ENCODE measurements around the gene TSPOAP1. TPM values are rescaled to one million over a fixed set of nuclear protein-coding genes. Genes with fewer than 3 reads are reported as not detected.

TSPOAP1 gene
- total RNA-seq, 2 experiments from 2014 or later, result 21.1 to 24.1 TPM

DNA sequence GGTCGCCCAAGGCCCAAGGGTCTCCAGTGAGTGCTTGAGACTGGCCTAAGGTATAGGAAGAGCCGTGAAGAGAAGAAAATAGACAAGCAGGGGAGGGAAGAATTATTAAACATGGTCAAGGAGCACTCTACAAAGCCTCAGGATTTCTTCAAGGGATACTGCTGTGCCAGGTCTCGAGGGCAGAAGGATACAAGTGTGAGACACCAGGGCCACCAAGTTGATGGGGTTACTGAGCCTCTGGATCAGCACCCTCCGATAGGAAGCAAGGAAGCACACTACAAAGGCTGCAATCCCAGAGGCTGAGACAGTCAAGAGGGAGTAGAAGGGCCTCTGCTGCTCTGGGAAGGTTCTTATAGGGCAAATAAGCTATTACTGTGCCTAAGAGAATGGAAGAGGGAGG lies 16.9 kb upstream of the TSPOAP1 start:
- Mint-ChIP-seq H3K27me3 (no peaks in the 10 kb centered on the region), H3K4me3 (peak overlapping the region; percentile 81), H3K9me3 (no peaks in the 10 kb centered on the region), H3K4me1 (ENCODE audit: low read depth) (peaks cover 60% of the 10 kb centered on the region), H3K36me3 (ENCODE audit: low read depth) (peaks cover 91% of the 10 kb centered on the region), H3K27ac (peak overlapping the region; percentile 96)
- ATAC-seq, result no peak
- TF ChIP-seq, protein P1, sequence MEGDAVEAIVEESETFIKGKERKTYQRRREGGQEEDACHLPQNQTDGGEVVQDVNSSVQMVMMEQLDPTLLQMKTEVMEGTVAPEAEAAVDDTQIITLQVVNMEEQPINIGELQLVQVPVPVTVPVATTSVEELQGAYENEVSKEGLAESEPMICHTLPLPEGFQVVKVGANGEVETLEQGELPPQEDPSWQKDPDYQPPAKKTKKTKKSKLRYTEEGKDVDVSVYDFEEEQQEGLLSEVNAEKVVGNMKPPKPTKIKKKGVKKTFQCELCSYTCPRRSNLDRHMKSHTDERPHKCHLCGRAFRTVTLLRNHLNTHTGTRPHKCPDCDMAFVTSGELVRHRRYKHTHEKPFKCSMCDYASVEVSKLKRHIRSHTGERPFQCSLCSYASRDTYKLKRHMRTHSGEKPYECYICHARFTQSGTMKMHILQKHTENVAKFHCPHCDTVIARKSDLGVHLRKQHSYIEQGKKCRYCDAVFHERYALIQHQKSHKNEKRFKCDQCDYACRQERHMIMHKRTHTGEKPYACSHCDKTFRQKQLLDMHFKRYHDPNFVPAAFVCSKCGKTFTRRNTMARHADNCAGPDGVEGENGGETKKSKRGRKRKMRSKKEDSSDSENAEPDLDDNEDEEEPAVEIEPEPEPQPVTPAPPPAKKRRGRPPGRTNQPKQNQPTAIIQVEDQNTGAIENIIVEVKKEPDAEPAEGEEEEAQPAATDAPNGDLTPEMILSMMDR (IDR thresholded peaks at IDR 0.05), result no peak
- ChIA-PET CTCF (interaction anchor here (0.7 to 7.9 kb wide), 16 partner anchors 9 to 141 kb away, joined by 3 to 161 read pairs (median 6); partner anchors contain the start of genes RNF43 and TSPOAP1), POLR2A (interaction anchor here (0.9 to 18.6 kb wide), 7 partner anchors 10 to 142 kb away, joined by 3 to 1558 read pairs (median 6); partner anchors contain the start of genes HSF5, SUPT4H1 and TSPOAP1)
- intact Hi-C loops (cut with micrococcal nuclease), result loop anchor here (2.0 kb wide), 1 partner anchor 17 kb away; the partner anchor contains the start of gene TSPOAP1
- no peak for DNase-seq

DNA sequence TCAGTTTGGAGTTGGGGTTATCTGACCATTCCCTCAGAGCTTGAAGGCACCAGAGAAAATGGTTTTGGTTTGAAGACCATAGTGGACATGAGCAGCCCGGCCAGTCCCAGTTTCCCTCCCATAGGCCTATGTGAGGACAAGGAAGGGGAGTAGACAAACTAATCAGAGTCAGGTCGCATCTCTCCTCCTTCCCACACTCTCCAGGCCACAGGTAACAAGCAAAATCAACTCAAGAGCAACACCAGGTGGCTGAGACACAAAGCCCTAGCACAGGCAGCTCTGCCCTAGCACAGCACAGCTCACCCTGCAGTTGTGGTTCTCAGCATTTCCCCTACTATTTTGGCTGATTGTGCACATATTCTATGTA lies 16.2 kb upstream of the TSPOAP1 start:
- peak; percentile 78 for DNase-seq
- TF ChIP-seq, protein P1 (IDR thresholded peaks at IDR 0.05), result peak; percentile 23
- intact Hi-C loops (cut with micrococcal nuclease), result loop anchor here (2.0 kb wide), 1 partner anchor 16 kb away; the partner anchor contains the start of gene TSPOAP1
- Mint-ChIP-seq H3K9me3 (no peaks in the 10 kb centered on the region), H3K4me3 (peak overlapping the region; percentile 81), H3K27ac (peak overlapping the region; percentile 96), H3K36me3 (ENCODE audit: low read depth) (peaks cover 96% of the 10 kb centered on the region), H3K27me3 (no peaks in the 10 kb centered on the region), H3K4me1 (ENCODE audit: low read depth) (peaks cover 59% of the 10 kb centered on the region)
- CTCF ChIA-PET, result interaction anchor here (0.7 to 7.9 kb wide), 25 partner anchors 7 to 338 kb away, joined by 3 to 161 read pairs (median 4); partner anchors contain the start of genes HSF5, RNF43, SRSF1 and SUPT4H1
- POLR2A ChIA-PET, result interaction anchor here (1.2 to 18.6 kb wide), 8 partner anchors 10 to 286 kb away, joined by 4 to 1558 read pairs (median 6); partner anchors contain the start of genes HSF5, SUPT4H1 and TSPOAP1
- peak; percentile 61 for ATAC-seq

DNA sequence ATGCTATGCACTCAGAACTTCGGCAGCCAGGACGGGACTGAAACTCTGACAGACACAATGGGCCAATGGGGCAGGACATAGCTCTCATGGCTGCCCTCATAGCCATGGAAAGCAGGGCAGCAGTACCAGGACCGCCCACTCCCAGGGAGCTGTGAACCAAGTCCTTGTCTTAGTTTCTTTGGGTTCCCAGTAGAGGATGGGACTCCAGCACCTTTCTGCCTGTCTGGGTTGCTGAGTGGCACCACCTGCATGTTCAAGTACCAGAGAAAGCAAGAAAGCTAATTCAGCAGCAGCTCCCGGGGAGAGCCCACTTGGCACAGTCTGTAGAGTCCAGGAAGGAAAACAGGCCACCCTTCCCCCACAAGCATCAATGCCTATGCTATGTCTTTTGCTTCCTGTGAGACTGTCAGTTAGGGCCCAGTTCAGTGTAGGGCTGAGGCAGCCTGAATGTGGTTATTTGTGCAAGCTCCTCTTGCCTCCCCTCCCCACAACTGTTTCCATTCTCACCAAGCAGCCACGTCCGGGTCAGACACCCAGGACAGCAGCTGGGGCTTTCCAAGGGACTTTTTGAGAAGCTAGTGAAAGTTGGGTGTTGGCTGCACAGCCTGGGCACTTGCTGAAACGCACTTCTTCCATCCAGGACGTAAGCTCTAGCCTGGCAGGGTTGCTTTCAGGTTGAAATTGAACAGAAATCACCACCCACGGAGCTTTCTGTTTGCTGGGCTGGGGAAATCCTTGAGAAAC lies 15.6 kb upstream of the TSPOAP1 start:
- Mint-ChIP-seq H3K4me3 (peak overlapping the region; percentile 81), H3K36me3 (ENCODE audit: low read depth) (peaks cover 96% of the 10 kb centered on the region), H3K27ac (peak overlapping the region; percentile 96), H3K4me1 (ENCODE audit: low read depth) (peaks cover 53% of the 10 kb centered on the region), H3K9me3 (no peaks in the 10 kb centered on the region), H3K27me3 (no peaks in the 10 kb centered on the region)
- ATAC-seq (peak; percentile 78), DNase-seq (peak; percentile 98)
- POLR2A ChIA-PET, result interaction anchor here (0.6 to 18.6 kb wide), 12 partner anchors 11 to 1494 kb away, joined by 3 to 1558 read pairs (median 6); partner anchors contain the start of genes HSF5, SUPT4H1 and TSPOAP1
- TF ChIP-seq, protein P1 (IDR thresholded peaks at IDR 0.05), result no peak
- CTCF ChIA-PET, result interaction anchor here (0.8 to 7.9 kb wide), 23 partner anchors 8 to 338 kb away, joined by 3 to 161 read pairs (median 4); partner anchors contain the start of genes HSF5, RNF43, SRSF1 and SUPT4H1
- intact Hi-C loops (cut with micrococcal nuclease), result loop anchor here (2.0 kb wide), 1 partner anchor 15 kb away; the partner anchor contains the start of gene TSPOAP1

DNA sequence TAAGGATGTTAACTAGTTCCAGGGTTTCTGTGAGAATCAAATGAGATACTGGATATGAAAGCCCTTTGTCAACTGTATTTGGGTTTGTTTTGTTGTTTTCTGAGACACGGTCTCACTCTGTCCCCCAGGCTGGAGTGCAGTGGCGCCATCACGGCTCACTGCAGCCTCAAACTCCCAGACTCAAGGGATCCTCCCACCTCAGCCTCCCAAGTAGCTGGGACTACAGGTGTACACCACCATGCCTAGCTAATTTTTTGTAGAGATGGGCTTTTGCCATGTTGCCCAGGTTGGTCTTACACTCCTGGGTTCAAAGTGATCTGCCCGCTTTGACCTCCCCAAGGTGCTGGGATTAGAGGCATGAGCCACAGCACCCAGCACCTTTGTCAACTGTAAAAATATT lies 14.5 kb upstream of the TSPOAP1 start:
- Mint-ChIP-seq H3K4me1 (ENCODE audit: low read depth) (peaks cover 43% of the 10 kb centered on the region), H3K27ac (peak overlapping the region; percentile 96), H3K27me3 (no peaks in the 10 kb centered on the region), H3K9me3 (no peaks in the 10 kb centered on the region), H3K36me3 (ENCODE audit: low read depth) (peaks cover 97% of the 10 kb centered on the region), H3K4me3 (peak overlapping the region; percentile 81)
- intact Hi-C loops (cut with micrococcal nuclease), result no loop called here
- ATAC-seq (no peak), DNase-seq (no peak)
- ChIA-PET CTCF (interaction anchor here (1.1 to 7.9 kb wide), 6 partner anchors 9 to 75 kb away, joined by 3 to 161 read pairs (median 30); partner anchors contain the start of genes RNF43, SUPT4H1 and TSPOAP1), POLR2A (interaction anchor here (1.0 to 18.6 kb wide), 6 partner anchors 12 to 289 kb away, joined by 4 to 1558 read pairs (median 6); partner anchors contain the start of genes RNF43, SUPT4H1 and TSPOAP1)
- TF ChIP-seq, protein P1 (IDR thresholded peaks at IDR 0.05), result no peak
